SJCRH30 (cell line): ENCODE measurements around the gene RDH5. TPM values are rescaled to one million over a fixed set of nuclear protein-coding genes. Genes with fewer than 3 reads are reported as not detected.
A peak's percentile ranks its signal among the peaks of the same experiment; 100 is the strongest.
"Not testable (repeated sequence)": the region's sequence is repeated elsewhere in the genome, so short reads cannot be mapped to it uniquely, and the experiment has no call there.

Source experiments
- DNase-seq, 2 experiments: peaks; one replicate each; pipeline ENCODE4 v3.0.0-alpha.2; 2015 to 2020
- H3K27ac ChIP-seq: fragments of 250-450 bp; sonication (Bioruptor Pico); 2 replicates; pipeline ENCODE4 v1.5.1; 2020; ENCODE audit warnings: mild to moderate bottlenecking, moderate library complexity
- H3K27me3 ChIP-seq: fragments of 250-450 bp; sonication (Bioruptor Pico); 2 replicates; pipeline ENCODE4 v1.5.1; 2020; ENCODE audit warnings: mild to moderate bottlenecking, moderate library complexity
- H3K36me3 ChIP-seq: fragments of 250-450 bp; sonication (Bioruptor Pico); 2 replicates; pipeline ENCODE4 v1.5.1; 2020; ENCODE audit warnings: mild to moderate bottlenecking, moderate library complexity
- H3K4me1 ChIP-seq: fragments of 250-450 bp; sonication (Bioruptor Pico); 2 replicates; pipeline ENCODE4 v1.5.1; 2020; ENCODE audit warnings: mild to moderate bottlenecking, moderate library complexity
- H3K4me3 ChIP-seq: fragments of 250-450 bp; sonication (Bioruptor Pico); 2 replicates; pipeline ENCODE4 v1.5.1; 2020; ENCODE audit warnings: mild to moderate bottlenecking, moderate library complexity
- H3K9me3 ChIP-seq: fragments of 250-450 bp; sonication (Bioruptor Pico); replicated peaks from 2 replicates; pipeline ENCODE4 v1.5.1; 2020; ENCODE audit warnings: mild to moderate bottlenecking, moderate library complexity
- total RNA-seq: library from RNA; depleted of rRNA; stranded (reverse); fragments of >200 nt; shearing (Covaris generic); gene quantifications from 2 replicates; pipeline ENCODE4 v1.2.3, GENCODE V29; 2014; rRNA removed

Gene RDH5
- total RNA-seq, 1 experiment from 2014 or later: 2.5 TPM

GRCh38 chr12:55748230-55748993 is 28.2 kb downstream of the RDH5 start:
- no peak overlapping the region for H3K4me3 ChIP-seq
- H3K9me3 ChIP-seq: no peaks in the 10 kb centered on the region
- no peaks in the 10 kb centered on the region for H3K27me3 ChIP-seq
- DNase-seq: no peak
- no peak overlapping the region for H3K27ac ChIP-seq
- peaks cover 26% of the 10 kb centered on the region for H3K36me3 ChIP-seq
- H3K4me1 ChIP-seq: peaks cover 7% of the 10 kb centered on the region

GRCh38 chr12:55755246-55755645 is 35.1 kb downstream of the RDH5 start:
- Histone ChIP-seq H3K4me3 (no peak overlapping the region), H3K36me3 (peaks cover 71% of the 10 kb centered on the region), H3K27me3 (no peaks in the 10 kb centered on the region), H3K9me3 (no peaks in the 10 kb centered on the region), H3K4me1 (no peaks in the 10 kb centered on the region), H3K27ac (no peak overlapping the region)
- no peak for DNase-seq

GRCh38 chr12:55757701-55758100 is 37.5 kb downstream of the RDH5 start:
- no peaks in the 10 kb centered on the region for H3K9me3 ChIP-seq
- H3K27me3 ChIP-seq: no peaks in the 10 kb centered on the region
- H3K36me3 ChIP-seq: peaks cover 74% of the 10 kb centered on the region
- H3K4me3 ChIP-seq: no peak overlapping the region
- H3K27ac ChIP-seq: no peak overlapping the region
- DNase-seq: no peak
- H3K4me1 ChIP-seq: no peaks in the 10 kb centered on the region

GRCh38 chr12:55758575-55758974 is 38.4 kb downstream of the RDH5 start:
- peaks cover 72% of the 10 kb centered on the region for H3K36me3 ChIP-seq

GRCh38 chr12:55760663-55761062 is 40.5 kb downstream of the RDH5 start:
- Histone ChIP-seq H3K36me3 (peaks cover 63% of the 10 kb centered on the region), H3K27me3 (no peaks in the 10 kb centered on the region), H3K4me1 (no peaks in the 10 kb centered on the region), H3K27ac (no peak overlapping the region), H3K4me3 (no peak overlapping the region), H3K9me3 (no peaks in the 10 kb centered on the region)
- no peak for DNase-seq

More at GRCh38 chr12:55758575-55758974, 38.4 kb downstream of the RDH5 start:
- not testable (repeated sequence) for H3K4me1 ChIP-seq, H3K27ac ChIP-seq, H3K27me3 ChIP-seq, H3K4me3 ChIP-seq, DNase-seq, H3K9me3 ChIP-seq

GRCh38 chr12:55762646-55763045 is 42.5 kb downstream of the RDH5 start:
- Histone ChIP-seq H3K27ac (no peak overlapping the region), H3K27me3 (no peaks in the 10 kb centered on the region), H3K4me3 (no peak overlapping the region), H3K9me3 (no peaks in the 10 kb centered on the region), H3K4me1 (no peaks in the 10 kb centered on the region), H3K36me3 (peaks cover 57% of the 10 kb centered on the region)
- DNase-seq: no peak

- no peak for DNase-seq
- Histone ChIP-seq H3K27ac (no peak overlapping the region), H3K36me3 (peaks cover 46% of the 10 kb centered on the region), H3K27me3 (no peaks in the 10 kb centered on the region), H3K9me3 (no peaks in the 10 kb centered on the region), H3K4me3 (no peak overlapping the region), H3K4me1 (no peaks in the 10 kb centered on the region; the same call in 1 of the 2 replicates)
Observed at GRCh38 chr12:55765736-55766290, 45.6 kb downstream of the RDH5 start.

GRCh38 chr12:55767156-55767555 is 47.0 kb downstream of the RDH5 start:
- Histone ChIP-seq H3K4me1 (peaks cover 12% of the 10 kb centered on the region), H3K27me3 (no peaks in the 10 kb centered on the region), H3K36me3 (peaks cover 41% of the 10 kb centered on the region), H3K27ac (no peak overlapping the region), H3K9me3 (no peaks in the 10 kb centered on the region), H3K4me3 (no peak overlapping the region)
- no peak for DNase-seq

GRCh38 chr12:55771736-55772135 is 51.5 kb downstream of the RDH5 start:
- DNase-seq: peak; percentile 73 to 93
- peaks cover 38% of the 10 kb centered on the region for H3K36me3 ChIP-seq
- H3K4me1 ChIP-seq: peaks cover 24% of the 10 kb centered on the region
- H3K27ac ChIP-seq: peak overlapping the region; percentile 49
- H3K9me3 ChIP-seq: no peaks in the 10 kb centered on the region
- H3K4me3 ChIP-seq: no peak overlapping the region
- H3K27me3 ChIP-seq: no peaks in the 10 kb centered on the region

Other genes with a start within 250 kb of the RDH5 start
- gene OR6C68, start 228.0 kb upstream of the RDH5 start, total RNA-seq: not detected in 2 replicates
- not detected in 2 replicates for gene OR6C4, start 170.8 kb upstream of the RDH5 start, total RNA-seq
- gene OR2AP1, start 147.9 kb upstream of the RDH5 start, total RNA-seq: not detected in 2 replicates
- not detected in 2 replicates for gene OR10P1, start 83.5 kb upstream of the RDH5 start, total RNA-seq
- 21.8 and 27.1 TPM in 2 replicates for gene ITGA7, start 12.5 kb upstream of the RDH5 start, total RNA-seq
- 66.7 and 76.2 TPM in 2 replicates for gene BLOC1S1, start 4.3 kb upstream of the RDH5 start, total RNA-seq
- gene CD63, start 8.6 kb downstream of the RDH5 start, total RNA-seq: 598 and 676 TPM in 2 replicates
- 9.1 and 10.5 TPM in 2 replicates for gene GDF11, start 22.7 kb downstream of the RDH5 start, total RNA-seq
- gene SARNP, start 97.3 kb downstream of the RDH5 start, total RNA-seq: 109 and 132 TPM in 2 replicates
- 25.4 and 27.6 TPM in 2 replicates for gene ORMDL2, start 97.6 kb downstream of the RDH5 start, total RNA-seq
- 33.3 TPM in 2 replicates for gene DNAJC14, start 109.2 kb downstream of the RDH5 start, total RNA-seq
- gene MMP19, start 122.5 kb downstream of the RDH5 start, total RNA-seq: 0.91 and 1.0 TPM in 2 replicates
- 24.0 and 25.6 TPM in 2 replicates for gene PYM1, start 207.5 kb downstream of the RDH5 start, total RNA-seq
- gene DGKA, start 210.8 kb downstream of the RDH5 start, total RNA-seq: 3.7 and 4.4 TPM in 2 replicates
- 1.2 and 1.3 TPM in 2 replicates for gene PMEL, start 245.6 kb downstream of the RDH5 start, total RNA-seq
- gene CDK2, start 246.4 kb downstream of the RDH5 start, total RNA-seq: 99.6 and 106 TPM in 2 replicates